Measurements from ENCODE around the gene MTMR10.

GRCh38 chr15:31034152-31034551, 42.7 kb upstream of the MTMR10 start:
- TF ChIP-seq, protein P1, sequence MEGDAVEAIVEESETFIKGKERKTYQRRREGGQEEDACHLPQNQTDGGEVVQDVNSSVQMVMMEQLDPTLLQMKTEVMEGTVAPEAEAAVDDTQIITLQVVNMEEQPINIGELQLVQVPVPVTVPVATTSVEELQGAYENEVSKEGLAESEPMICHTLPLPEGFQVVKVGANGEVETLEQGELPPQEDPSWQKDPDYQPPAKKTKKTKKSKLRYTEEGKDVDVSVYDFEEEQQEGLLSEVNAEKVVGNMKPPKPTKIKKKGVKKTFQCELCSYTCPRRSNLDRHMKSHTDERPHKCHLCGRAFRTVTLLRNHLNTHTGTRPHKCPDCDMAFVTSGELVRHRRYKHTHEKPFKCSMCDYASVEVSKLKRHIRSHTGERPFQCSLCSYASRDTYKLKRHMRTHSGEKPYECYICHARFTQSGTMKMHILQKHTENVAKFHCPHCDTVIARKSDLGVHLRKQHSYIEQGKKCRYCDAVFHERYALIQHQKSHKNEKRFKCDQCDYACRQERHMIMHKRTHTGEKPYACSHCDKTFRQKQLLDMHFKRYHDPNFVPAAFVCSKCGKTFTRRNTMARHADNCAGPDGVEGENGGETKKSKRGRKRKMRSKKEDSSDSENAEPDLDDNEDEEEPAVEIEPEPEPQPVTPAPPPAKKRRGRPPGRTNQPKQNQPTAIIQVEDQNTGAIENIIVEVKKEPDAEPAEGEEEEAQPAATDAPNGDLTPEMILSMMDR (conservative IDR thresholded peaks at IDR 0.05; ENCODE audit: low read depth in 2 of 2), result peak in 1 of 2 experiments; percentile 60; a peak in 3 of 4 replicates
- TF ChIP-seq EZH2 (IDR thresholded peaks at IDR 0.05; ENCODE audit: low read depth, unreplicated experiment) (no peak), ZNF114 (CRISPR knock-in tag; IDR thresholded peaks at IDR 0.05) (no peak), CREB1 (CRISPR knock-in tag; IDR thresholded peaks at IDR 0.05; ENCODE audit: low read depth) (no peak), POLR2AphosphoS5 (IDR thresholded peaks at IDR 0.05; ENCODE audit: low read depth) (no peak), NANOG (IDR thresholded peaks at IDR 0.05; ENCODE audit: borderline replicate concordance) (no peak), JUNB (IDR thresholded peaks at IDR 0.05; ENCODE audit: unreplicated experiment) (no peak), ZNF331 (CRISPR knock-in tag; IDR thresholded peaks at IDR 0.05; ENCODE audit: low read depth) (no peak)
- TF ChIP-seq, protein P2, sequence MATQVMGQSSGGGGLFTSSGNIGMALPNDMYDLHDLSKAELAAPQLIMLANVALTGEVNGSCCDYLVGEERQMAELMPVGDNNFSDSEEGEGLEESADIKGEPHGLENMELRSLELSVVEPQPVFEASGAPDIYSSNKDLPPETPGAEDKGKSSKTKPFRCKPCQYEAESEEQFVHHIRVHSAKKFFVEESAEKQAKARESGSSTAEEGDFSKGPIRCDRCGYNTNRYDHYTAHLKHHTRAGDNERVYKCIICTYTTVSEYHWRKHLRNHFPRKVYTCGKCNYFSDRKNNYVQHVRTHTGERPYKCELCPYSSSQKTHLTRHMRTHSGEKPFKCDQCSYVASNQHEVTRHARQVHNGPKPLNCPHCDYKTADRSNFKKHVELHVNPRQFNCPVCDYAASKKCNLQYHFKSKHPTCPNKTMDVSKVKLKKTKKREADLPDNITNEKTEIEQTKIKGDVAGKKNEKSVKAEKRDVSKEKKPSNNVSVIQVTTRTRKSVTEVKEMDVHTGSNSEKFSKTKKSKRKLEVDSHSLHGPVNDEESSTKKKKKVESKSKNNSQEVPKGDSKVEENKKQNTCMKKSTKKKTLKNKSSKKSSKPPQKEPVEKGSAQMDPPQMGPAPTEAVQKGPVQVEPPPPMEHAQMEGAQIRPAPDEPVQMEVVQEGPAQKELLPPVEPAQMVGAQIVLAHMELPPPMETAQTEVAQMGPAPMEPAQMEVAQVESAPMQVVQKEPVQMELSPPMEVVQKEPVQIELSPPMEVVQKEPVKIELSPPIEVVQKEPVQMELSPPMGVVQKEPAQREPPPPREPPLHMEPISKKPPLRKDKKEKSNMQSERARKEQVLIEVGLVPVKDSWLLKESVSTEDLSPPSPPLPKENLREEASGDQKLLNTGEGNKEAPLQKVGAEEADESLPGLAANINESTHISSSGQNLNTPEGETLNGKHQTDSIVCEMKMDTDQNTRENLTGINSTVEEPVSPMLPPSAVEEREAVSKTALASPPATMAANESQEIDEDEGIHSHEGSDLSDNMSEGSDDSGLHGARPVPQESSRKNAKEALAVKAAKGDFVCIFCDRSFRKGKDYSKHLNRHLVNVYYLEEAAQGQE (IDR thresholded peaks at IDR 0.05; ENCODE audit: unreplicated experiment), result no peak
- TF ChIP-seq, protein P3, sequence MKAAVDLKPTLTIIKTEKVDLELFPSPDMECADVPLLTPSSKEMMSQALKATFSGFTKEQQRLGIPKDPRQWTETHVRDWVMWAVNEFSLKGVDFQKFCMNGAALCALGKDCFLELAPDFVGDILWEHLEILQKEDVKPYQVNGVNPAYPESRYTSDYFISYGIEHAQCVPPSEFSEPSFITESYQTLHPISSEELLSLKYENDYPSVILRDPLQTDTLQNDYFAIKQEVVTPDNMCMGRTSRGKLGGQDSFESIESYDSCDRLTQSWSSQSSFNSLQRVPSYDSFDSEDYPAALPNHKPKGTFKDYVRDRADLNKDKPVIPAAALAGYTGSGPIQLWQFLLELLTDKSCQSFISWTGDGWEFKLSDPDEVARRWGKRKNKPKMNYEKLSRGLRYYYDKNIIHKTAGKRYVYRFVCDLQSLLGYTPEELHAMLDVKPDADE (IDR thresholded peaks at IDR 0.05), result no peak
